Smooth muscle cell of the brain vasculature (primary cell): Measurements from ENCODE around the gene CAMK1.

Experiments used
- DNase-seq: peaks from one replicate; pipeline ENCODE4 v3.0.0-alpha.2; 2012; ENCODE audit warnings: low read depth, low spot score

CAMK1 gene

DNA sequence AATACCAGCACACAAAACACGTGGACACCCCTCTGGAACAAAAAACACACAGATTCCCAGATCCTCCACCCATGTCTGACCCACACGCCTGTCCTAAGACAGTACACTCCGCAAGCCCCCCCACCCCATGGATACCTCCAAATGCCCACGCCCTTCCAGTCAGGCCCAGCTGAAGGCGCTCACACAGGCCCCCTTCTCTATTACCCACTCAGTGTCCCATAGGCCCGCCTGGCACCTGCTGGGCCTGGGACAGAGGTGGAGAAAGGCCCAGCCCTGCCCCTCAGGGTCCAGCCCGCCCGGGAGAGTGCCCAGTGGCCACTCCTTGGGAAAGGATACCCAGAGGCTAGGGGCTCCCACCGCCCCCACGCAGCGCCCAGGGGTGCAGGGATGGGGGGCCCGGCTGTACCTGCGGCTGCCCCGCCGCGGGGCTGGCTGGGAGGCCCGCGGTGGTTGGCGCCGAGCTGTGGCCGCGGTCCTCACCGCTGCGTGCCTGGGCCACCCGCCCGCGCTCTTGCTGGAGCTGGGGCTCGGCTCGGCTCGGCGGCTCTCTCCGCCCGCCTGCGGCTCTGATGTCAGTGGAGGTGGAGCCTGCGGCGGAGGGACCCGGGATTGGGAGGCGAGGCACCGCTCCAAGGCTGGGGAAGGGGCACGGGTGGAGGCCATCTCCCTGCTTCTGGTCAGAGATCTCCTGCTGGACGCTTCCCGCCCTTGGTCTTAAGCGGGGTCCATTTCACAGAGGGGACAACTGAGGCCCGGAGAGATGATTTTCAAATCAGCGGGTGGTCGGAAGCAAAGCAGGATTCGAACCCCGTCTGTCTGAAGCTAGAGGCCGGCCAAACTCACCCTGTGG is at the start of gene CAMK1:
CAMK1 (minus strand) TSS at position 522 of the 850 bp plus-strand sequence. CDS start 2,198 bp downstream, outside the sequence.
- DNase-seq: no peak

DNA sequence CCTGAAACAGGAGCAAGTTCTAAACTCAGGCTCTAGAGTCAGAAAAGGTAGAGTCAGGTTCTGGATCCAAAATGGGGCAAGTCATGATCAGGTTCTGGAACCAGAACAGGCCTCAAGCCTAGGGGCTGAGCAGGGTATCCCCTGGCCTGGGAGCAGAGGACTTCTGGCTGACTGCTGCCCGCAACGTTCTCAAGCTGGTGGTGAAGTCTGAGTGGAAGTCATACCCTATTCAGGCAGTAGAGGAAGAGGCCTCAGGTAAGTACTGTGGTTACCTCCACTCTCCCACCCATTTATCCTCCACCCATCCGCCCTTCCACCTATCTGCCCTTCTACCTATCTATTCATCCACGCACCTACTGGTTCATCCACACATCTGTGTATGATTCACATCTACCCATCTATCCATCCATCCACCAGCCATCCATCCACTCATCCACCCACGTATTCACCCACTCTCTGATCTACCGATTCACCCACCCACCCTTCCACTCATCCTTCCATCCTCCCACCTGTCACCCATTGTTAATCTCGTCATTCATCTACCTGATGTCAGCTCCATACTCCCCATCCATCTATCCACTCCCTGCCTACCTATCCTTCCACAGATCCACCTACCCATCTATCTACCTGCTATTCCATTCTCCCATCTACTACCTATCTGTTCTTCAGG is 49.1 kb upstream of the CAMK1 start:
- no peak for DNase-seq

DNA sequence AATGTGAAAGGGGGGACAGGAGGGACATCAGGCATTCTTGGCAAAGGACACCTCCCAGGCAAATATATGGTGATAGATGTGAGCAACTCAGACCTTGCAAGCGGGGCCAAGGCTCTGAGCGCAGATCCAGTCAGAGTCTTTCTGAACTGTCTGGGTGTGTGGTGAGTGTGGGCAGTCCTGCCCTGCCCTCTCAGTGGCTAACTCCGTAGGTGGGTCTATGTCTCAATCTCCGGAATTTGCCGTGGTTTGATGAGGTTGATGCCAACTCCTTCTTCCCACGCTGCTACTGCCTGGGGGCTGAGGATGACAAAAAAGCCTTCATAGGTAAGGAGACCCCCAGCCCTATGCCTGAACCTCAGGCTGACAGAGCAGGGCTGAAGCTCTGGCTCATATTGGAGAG is 47.7 kb upstream of the CAMK1 start:
- DNase-seq: no peak

DNA sequence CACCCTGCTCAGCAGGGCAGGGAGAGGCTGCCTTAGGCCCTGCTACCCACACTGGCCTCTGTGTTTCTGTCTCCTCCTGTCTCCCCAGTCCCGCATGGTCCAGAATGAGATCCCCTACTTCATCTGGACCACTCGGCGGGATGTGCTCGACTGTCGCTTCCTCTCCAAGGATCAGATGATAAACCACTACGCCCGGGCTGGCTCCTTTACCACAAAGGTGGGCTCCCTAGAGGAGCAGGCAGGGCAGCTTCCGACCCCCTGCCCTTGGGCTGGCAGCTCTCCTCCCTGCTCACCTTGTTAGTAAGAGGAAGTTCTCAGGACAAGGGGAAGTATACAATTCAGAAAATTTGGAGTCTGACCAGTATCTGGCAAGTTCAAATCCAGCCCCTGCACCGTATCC is 46.2 kb upstream of the CAMK1 start:
- no peak for DNase-seq

DNA sequence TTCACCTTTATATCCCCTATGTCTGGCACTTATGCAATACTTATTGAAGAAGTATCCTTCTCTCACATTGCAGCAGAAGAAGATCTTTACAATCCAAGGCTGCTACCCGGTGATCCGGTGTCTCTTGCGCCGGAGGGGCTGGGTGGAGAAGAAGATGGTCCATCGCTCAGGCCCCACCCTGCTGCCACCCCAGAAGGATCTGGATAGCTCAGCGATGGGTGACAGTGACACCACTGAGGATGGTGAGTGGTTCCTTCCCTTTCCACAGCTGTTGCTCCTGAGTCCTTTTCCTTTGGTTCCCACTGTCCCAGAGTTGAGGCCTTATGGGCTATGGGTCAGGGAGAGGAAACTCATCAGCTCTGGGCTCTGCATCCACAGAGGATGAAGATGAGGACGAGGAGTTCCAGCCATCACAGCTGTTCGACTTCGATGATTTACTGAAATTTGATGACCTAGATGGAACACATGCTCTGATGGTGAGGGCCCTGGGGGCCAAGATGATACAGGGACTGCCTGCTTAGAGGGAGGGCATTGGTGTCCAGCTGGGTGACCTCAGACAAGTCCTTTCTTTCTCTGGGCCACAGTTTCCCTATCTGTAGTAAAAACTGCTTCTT is 43.2 kb upstream of the CAMK1 start:
- no peak for DNase-seq

DNA sequence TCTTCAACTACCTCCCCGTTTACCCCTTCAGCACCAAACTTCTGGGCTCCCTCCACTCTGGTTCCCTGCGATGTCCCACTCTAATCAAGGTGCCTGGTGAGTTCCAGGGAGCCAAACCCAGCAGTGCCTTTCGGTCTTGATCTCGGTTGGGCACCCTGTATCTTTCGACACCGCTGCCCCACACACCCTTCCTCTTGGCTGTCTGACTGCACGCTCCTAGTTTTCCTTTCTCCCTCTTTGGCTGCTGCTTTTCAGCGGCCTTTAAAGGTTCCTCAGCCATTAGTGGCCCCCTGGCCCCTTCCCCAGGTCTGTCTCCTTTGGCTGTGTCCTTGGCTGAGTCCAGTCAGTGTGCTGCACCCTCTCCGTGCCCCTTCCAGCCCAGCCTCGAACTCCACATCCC is 41.1 kb upstream of the CAMK1 start:
- DNase-seq: no peak

DNA sequence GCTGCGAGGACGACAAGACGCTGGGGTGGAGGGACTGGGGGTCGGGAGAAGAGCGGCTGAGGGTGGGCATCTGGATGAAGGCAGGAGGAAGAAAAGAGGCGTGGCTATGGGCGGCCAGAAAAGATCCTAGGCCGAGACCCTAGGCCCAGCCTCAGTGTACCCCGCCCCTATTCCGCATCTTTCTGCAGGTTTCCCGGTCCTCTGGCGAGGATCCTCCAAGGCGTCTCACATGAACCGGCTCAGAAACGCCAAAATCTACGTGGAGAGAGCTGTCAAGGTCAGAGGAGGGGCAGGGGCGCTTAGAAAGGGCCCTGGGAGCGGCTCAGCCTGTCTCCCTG is 40.7 kb upstream of the CAMK1 start:
- DNase-seq: no peak

DNA sequence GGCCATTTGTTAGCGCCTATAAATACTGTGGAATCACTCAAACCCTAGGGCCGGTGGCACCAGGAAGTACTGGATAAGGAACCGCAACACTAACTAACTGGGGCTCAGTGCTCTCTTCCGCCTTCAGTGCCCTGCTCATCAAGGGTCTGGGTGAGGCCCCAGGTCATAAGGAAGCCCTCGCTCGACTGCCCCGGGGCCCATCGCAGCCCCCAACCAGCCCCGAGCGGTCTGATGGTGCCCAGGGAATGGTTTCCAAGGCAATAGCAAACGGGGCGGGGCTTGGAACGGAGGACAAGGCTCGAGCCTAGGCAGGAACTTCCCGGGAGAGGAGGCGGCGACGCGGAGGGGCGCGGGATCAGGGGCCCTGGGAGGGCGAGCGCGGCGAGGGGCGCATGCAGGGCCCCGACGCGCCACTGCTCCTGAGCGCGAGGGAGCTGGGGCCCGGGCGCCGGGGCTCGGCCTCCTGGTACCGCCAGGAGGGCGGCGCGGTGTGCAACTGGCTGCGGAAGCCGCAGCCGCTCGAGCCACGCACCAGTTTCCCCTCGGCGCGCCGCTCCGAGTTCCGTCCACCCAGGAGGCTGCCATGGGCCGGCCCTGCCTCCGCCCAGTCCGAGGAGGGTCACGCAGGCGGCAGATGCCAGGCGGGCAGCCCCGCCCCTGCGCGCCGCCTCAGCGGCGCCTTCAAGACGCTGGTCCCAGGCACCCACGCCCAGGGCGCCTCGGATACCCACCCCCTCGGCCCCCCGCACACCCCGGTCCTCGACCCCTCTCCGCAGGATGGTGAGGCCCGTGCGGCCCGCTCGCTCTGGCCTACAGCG is 40.1 kb upstream of the CAMK1 start, which contains the start of gene TTLL3:
TTLL3 (plus strand) TSS at position 648 of the 818 bp plus-strand sequence. CDS start 400 bp downstream, outside the sequence.
- DNase-seq: no peak

DNA sequence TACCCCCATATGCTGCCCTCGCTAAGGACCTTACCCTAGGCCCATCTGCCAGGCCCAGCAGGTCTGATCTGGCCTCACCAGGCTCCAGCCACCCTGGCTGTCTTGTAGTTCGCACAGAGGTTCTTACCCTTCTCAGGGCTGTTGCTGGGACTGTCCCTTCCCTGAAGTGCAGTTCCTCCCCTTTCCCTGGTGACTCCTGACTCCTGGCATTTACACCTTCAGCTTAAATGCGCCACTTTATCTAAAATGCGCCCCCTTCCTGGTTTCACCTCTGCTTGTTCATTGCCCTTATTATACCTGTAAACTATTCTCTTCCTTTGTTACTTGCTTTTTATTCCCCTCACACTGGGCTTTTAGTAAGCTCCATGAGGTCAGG is 39.5 kb upstream of the CAMK1 start:
- no peak for DNase-seq

DNA sequence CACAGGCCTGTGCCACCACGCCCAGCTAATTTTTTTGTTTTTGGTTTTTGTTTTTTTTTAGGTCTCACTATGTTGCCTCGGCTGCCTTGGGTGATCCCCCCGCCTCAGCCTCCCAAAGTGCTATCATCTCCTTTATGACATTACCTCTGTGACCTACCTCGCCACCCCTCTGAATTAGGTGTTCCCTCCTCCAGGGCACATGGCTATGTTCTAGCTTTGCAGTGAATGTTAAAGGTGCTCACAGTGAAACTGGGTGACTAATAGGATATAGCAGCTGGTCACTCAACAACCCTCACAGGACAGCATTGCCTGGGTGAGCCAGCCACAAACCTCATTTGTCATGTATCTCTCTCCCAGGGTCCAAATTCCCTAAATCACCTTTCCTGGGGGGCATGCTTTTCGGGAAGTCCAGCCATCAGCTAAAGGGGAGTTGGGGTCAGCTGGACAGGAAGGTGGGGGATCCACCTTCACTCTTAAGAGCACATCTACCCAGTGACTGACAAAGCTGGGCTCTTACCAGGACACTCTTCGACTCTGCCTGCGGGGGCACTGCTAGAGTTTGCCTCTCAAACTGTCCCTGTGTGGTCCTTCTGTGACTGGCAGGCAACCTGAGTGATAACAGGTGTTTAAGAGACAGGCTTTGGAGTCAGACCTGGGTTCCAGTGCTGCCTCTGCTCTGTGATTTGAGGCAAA is 38.7 kb upstream of the CAMK1 start:
- no peak for DNase-seq

DNA sequence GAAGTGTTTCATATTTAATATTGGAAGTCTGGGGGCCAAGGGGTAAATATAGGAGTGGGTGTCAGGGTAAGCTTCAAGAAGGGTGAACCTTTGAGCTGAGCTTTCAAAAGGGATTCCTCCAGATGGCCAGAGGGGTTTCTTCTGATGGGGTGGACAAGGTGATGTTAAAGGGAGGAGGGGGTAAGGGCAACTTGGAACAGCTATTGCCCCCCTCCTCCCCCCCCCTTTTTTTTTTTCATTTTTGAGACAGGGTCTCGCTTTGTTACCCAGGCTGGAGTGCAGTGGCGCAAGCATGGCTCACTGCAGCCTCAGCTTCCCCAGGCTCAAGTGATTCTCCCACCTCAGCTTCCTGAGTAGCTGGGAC is 38.2 kb upstream of the CAMK1 start:
- no peak for DNase-seq

DNA sequence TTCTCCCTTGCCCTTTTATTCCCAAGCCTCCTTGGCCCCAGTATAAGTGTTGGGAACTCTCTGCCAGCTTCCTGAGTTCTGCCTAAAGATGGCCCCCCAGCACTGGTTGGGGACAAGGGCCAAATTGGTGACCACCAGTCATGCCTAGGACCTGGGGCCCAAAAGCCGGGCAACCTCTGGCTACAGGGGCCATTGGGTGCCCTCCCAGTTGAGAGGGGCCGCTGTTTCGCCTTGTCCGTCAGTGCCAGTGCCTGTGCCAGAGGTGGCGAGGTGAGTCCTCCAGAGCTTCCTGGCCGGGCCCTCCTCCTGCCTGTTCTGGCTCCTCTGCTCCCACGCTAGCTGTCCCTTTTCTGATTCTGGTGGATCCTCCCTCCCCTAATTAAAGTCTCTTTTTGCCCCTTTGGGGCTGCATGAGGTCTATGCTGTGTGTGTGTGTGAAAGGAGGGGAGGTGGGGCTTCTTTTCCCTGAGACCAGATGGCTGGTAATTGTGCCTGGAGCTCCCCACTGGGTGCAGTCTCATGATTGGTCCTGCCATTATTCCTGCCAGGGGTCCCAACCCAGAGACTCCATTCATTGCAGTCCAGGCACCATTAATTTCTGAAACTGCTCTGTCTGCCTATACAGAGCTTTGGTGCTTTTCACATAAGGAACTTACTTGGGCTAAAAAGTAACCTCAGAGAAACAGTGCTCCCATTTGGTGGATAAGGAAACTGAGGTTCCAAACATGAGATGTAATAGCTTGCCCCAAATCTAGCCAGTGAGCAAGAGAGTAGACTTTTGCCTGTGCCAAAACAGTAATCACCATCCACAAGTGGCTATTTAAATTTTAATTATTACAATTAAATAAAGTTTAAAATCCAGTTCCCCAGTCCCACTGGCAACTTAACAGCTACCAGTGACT is 37.2 kb upstream of the CAMK1 start:
- DNase-seq: no peak

DNA sequence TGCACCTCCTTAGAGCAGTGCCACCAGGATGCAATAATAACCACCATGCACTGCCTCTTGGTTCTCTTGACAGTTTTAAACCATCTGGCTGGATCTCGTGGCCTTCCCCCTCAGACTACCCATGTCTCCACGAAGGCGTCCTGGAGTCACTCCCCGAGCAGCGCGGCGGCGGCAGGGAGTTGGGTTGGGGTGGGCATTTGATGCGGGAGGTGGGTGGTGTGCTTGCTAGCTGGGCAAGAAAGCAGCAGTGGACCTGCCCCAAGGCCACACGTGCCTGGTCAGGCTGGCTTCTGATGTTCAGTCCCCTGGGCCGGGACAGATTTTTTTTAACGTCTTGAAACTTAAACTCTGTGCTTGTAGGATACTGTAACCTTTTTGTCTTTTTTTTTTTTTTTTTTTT is 36.4 kb upstream of the CAMK1 start:
- no peak for DNase-seq

DNA sequence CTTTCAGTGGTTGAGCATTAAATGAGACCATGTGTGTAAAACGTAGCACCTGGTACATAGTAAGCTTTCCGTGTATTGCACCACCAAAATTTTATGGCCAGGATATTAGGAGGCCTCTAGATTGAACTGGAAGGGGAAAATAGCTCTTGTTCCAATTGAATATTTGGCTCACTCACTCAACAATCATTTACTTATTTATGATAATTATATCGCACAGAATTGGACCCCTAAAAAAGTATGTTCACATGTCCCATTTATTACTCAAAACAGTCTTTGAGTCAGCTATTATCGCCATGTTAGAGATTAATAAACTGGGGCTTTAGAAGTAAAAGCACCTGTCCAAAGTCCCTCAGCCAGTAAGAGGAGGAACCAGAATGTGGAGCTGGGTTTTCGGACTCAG is 35.2 kb upstream of the CAMK1 start:
- DNase-seq: no peak

DNA sequence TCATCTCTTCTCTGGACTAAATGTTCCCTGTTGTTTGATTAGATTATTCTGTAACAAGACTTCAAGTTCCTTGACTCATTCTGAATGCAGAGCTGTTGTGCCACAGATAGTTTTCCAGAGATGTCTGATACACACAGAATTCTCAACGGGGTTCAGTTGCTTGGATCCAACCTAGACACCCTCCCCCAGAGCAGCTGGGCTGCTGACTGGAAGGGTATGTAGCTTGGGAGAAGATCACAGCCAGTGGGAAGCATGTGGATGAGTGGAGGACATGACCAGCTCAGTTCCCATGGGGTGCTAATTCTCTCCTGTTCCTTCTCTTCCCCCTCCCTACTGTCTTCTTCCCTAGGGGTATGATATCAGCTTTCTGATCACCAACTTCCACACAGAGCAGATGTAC is 33.7 kb upstream of the CAMK1 start:
- no peak for DNase-seq

DNA sequence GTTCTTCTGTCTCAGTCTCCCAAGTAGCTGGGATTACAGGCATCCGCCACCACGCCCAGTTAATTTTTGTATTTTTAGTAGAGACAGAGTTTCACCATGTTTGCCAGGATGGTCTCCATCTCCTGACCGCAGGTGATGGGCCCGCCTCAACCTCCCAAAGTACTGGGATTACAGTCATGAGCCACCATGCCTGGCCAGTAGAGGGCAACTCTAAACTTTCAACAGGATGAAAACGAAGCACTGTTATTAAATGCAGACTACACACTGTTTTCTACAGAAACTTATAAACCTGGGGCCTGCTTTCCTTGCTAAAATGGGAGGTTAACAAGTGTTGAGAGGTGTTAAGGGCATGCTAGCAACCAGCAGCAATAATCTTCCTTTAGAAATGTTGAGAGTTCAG is 30.8 kb upstream of the CAMK1 start:
- no peak for DNase-seq

DNA sequence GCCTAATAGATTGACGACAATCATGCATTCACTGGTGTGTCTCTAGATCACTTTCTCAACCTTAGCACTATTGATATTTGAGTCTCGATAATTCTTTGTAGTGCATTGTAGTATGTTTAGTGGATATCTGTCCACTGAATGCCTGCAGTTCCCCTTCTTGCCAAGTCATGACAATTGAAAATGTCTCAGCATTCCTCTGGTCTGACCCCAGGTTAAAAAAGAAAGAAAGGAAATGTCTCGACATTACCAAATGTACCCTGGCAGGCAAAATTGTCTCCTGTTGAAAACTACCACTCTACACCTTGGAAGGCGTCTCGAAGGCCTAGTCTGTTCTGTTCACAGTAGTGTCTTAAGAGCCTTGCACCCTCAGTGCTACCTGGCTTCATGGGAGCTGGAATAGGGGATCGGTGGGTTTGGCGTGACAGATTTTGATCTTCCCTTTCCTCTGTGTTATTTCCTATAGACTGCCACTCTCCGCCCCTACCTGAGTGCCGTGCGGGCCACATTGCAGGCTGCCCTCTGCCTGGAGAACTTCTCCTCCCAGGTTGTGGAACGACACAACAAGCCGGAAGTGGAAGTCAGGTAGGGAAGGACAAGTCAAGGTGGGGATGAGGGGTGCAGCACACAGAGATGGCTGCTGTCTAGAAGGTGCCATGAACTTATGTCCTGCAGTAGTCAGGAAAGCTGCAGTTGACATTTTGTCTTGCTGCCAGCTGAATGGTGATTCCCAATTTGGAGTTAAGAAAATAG is 27.6 kb upstream of the CAMK1 start:
- no peak for DNase-seq

DNA sequence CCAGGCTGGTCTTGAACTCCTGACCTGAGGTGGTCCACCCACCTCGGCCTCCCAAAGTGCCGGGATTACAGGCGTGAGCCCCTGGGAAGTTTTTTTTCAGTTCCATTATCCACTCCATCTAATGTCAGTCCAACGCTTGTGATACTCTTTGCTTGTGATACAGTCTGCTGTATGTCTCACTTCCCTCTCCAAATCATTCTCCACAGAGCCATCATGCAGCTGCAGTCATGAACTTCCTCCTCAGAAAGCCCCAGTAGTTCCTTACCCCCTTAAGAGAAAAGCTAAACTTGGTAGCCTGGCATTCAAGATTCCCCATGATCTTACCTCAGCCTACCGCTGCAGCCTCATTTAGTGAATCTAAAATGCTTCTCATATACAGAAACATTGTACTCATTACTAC is 25.5 kb upstream of the CAMK1 start:
- DNase-seq: no peak

DNA sequence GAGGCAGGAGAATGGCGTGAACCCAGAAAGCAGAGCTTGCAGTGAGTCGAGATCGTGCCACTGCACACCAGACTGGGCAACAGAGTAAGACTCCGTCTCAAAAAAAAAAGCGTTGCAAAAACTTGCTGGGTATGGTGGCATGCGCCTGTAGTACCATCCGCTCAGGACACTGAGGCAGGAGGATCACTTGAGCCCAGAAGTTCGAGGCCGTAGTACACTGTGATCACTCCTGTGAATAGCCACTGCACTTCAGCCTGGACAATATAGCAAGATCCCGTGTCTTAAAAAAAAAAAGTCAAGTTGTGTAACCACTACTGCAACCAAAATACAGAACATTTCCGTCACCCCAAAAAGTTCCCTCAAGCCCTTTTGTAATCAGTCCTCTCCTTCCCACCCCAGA is 24.7 kb upstream of the CAMK1 start:
- no peak for DNase-seq
